Thoracic aorta (tissue), 2 donors: Measurements from ENCODE around the gene PHF14. TPM values are rescaled to one million over a fixed set of nuclear protein-coding genes. Genes with fewer than 3 reads are reported as not detected.

ENCODE experiments used
- ATAC-seq: fragments of 150-250 bp; one replicate; pipeline ENCODE4 v1.8.0; 2017; ENCODE audit warnings: low read depth; ENCODE audit not compliant: insufficient number of reproducible peaks, low FRiP score
- DNase-seq: peaks from one replicate; pipeline ENCODE4 v3.0.0-alpha.2; 2020; ENCODE audit warnings: low spot score
- H3K27ac ChIP-seq, 2 donors: fragments of 200-600 bp; sonication (generic); 1 replicate in 1 of 2; 2 replicates in 1 of 2; pipeline ENCODE4 v1.5.1; 2016; ENCODE audit warnings: mild to moderate bottlenecking in 2 of 2, moderate library complexity in 2 of 2
- H3K27me3 ChIP-seq: fragments of 200-600 bp; sonication (generic); replicated peaks from 2 replicates; pipeline ENCODE4 v1.6.0; 2016; ENCODE audit warnings: mild to moderate bottlenecking; ENCODE audit not compliant: insufficient read depth
- H3K36me3 ChIP-seq: fragments of 200-600 bp; sonication (generic); one replicate; pipeline ENCODE4 v1.5.1; 2016
- H3K4me1 ChIP-seq, 2 donors: fragments of 200-600 bp; sonication (generic); 1 replicate in 1 of 2; 2 replicates in 1 of 2; pipeline versions ENCODE4 v1.5.1 to v1.6.0; 2016; ENCODE audit warnings: low read depth in 2 of 2, mild to moderate bottlenecking in 1 of 2; ENCODE audit not compliant: control insufficient read depth in 1 of 2
- H3K4me3 ChIP-seq: fragments of 200-600 bp; sonication (generic); 2 replicates; pipeline ENCODE4 v1.5.1; 2016; ENCODE audit warnings: mild to moderate bottlenecking
- H3K9me3 ChIP-seq: fragments of 200-600 bp; sonication (generic); 2 replicates; pipeline ENCODE4 v1.5.1; 2016
- total RNA-seq, 2 donors: library from RNA; depleted of rRNA; stranded (reverse); fragments of >200 nt; gene quantifications; one replicate each; pipeline versions ENCODE4 v1.1.0 to v1.2.3, GENCODE V29; 2016
- TF ChIP-seq, protein P1 (sequence below): fragments of 200-600 bp; sonication (generic); IDR thresholded peaks from one replicate; pipeline ENCODE4 v1.5.1; 2019; ENCODE audit warnings: antibody characterized with exemption

PHF14 gene
- total RNA-seq, 2 donors from 2014 or later: 26.5 to 46.1 TPM

DNA sequence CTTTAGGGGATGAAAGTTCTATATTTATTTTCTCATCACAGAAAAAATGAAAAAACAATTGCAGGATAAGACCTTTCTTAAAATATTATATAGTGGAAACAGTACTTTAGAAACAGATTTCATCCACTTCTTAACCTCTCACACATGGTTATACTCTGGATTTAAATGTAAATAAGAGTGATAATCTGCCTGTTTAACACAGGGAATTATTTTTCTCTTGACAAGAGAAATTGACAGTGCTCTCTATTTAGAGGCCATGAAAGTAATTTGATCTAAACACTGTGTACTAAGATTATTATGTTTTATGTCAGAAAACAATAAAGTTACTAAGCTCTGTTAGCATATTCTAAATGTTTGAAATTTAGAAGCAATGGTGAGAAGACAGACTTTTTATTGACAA lies 88.4 kb downstream of the PHF14 start:
- H3K4me3 ChIP-seq: no peak overlapping the region
- peaks cover 10% of the 10 kb centered on the region for H3K36me3 ChIP-seq
- no peak overlapping the region for H3K27ac ChIP-seq
- H3K4me1 ChIP-seq: no peaks in the 10 kb centered on the region
- H3K9me3 ChIP-seq: no peaks in the 10 kb centered on the region
- no peak for DNase-seq
- H3K27me3 ChIP-seq: no peaks in the 10 kb centered on the region
- no peak for ATAC-seq
- TF ChIP-seq, protein P1, sequence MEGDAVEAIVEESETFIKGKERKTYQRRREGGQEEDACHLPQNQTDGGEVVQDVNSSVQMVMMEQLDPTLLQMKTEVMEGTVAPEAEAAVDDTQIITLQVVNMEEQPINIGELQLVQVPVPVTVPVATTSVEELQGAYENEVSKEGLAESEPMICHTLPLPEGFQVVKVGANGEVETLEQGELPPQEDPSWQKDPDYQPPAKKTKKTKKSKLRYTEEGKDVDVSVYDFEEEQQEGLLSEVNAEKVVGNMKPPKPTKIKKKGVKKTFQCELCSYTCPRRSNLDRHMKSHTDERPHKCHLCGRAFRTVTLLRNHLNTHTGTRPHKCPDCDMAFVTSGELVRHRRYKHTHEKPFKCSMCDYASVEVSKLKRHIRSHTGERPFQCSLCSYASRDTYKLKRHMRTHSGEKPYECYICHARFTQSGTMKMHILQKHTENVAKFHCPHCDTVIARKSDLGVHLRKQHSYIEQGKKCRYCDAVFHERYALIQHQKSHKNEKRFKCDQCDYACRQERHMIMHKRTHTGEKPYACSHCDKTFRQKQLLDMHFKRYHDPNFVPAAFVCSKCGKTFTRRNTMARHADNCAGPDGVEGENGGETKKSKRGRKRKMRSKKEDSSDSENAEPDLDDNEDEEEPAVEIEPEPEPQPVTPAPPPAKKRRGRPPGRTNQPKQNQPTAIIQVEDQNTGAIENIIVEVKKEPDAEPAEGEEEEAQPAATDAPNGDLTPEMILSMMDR: no peak

DNA sequence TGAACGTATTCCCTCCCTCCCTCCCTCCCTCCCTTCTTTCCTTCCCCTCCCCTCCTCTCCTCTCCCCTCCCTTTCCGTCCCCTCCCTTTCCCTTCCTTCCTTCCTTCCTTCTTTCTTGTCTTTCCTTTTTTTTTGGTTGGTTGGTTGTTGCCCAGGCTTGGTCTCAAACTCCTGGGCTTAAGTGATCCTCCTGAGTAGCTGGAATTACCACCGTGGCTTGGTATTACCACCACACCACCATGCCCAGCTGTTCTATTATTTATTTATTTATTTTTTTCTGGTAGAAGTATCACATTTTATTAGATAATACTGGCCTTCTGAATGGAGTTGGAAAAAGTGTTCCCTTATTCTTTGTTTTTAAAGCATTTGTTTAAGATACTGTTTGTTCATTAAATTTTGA lies 95.9 kb downstream of the PHF14 start:
- Histone ChIP-seq H3K36me3 (no peaks in the 10 kb centered on the region), H3K4me1 (no peaks in the 10 kb centered on the region), H3K4me3 (no peak overlapping the region), H3K27me3 (no peaks in the 10 kb centered on the region), H3K9me3 (no peaks in the 10 kb centered on the region), H3K27ac (no peak overlapping the region)
- no peak for DNase-seq
- TF ChIP-seq, protein P1: no peak
- no peak for ATAC-seq

DNA sequence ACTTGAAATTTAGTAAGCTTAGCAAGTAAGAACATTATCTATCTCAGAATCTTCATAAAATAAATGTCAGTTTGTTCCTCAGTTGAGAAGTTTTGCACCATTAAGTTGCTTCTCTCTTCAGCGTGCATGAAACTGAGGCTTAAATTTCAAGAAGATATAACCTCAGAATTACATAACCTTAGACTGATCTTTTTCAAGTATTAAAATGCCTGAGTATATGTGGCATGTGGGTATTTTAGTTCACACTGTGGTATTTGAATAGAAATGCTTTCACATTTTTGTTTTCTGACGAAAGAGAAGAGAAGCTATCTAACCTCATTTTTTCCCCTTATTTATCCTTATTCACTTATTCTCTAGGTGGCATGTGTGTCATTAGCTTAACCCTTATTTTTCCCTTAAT lies 104.1 kb downstream of the PHF14 start:
- ATAC-seq: no peak

DNA sequence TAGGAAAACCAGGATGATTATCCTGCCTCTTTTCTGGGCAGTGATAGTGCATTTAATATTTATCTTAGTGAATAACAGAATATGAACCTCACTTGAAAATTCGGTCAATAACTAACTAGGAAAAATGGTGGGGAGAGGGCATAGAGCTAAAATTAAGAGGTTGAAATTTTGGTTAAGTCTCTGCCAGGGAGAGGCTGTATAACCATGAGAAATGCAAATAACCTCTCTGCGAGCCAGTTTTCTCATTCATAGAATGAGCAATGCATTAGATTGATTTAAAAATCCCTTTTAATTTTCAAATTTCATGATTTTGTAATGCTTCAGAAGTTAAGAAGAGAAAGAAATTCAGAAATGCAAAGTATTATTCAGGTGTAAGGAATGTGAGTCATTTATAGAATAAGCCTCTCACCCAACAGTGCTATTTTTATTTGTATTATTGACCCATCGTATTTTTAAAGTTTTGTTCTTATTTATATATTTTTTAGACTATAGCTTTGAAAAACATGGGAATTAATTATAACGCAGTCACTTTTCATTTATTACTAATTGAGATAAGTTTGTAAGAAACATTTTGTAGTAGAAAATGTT lies 104.7 kb downstream of the PHF14 start:
- ATAC-seq: no peak
- no peak for DNase-seq
- Histone ChIP-seq H3K4me3 (no peak overlapping the region), H3K36me3 (peaks cover 4% of the 10 kb centered on the region), H3K4me1 (no peaks in the 10 kb centered on the region), H3K9me3 (no peaks in the 10 kb centered on the region), H3K27me3 (no peaks in the 10 kb centered on the region), H3K27ac (no peak overlapping the region)
- TF ChIP-seq, protein P1: no peak

More for the DNA sequence above, 104.1 kb downstream of the PHF14 start:
- H3K27me3 ChIP-seq: no peaks in the 10 kb centered on the region
- DNase-seq: no peak
- no peak overlapping the region for H3K4me3 ChIP-seq
- no peaks in the 10 kb centered on the region for H3K4me1 ChIP-seq
- H3K36me3 ChIP-seq: peaks cover under 1% of the 10 kb centered on the region
- H3K27ac ChIP-seq: no peak overlapping the region
- no peaks in the 10 kb centered on the region for H3K9me3 ChIP-seq
- TF ChIP-seq, protein P1: no peak

DNA sequence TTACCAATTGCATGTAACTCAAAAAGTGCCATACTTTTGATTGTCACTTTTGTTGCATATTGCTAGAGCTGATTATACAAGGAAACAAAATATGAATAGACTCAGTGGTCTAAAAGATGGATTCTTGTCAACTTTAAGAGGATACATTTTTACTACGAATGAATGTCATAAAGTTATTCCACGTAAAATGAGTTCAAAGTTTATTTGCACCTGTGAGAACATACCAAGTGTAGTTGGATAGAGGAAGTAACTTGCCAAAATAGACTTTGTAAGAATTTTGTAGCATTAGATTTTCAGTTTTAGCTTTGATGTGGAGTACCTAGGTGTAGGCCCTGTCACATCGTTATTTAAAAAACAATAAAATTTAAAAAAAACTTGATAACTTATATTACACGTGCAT lies 106.2 kb downstream of the PHF14 start:
- no peaks in the 10 kb centered on the region for H3K4me1 ChIP-seq
- TF ChIP-seq, protein P1: no peak
- H3K9me3 ChIP-seq: no peaks in the 10 kb centered on the region
- no peak for ATAC-seq
- DNase-seq: no peak
- no peak overlapping the region for H3K4me3 ChIP-seq
- H3K27me3 ChIP-seq: no peaks in the 10 kb centered on the region
- H3K36me3 ChIP-seq: peaks cover 4% of the 10 kb centered on the region
- no peak overlapping the region for H3K27ac ChIP-seq
